IMR-90 (cell line): Measurements from ENCODE around the gene CAP2. TPM values are rescaled to one million over a fixed set of nuclear protein-coding genes. Genes with fewer than 3 reads are reported as not detected.

Experiments used
- ATAC-seq: fragments of 200-7000 bp; cut with Tn5 transposase; 2 replicates; pipeline ENCODE4 v1.9.1; 2020; ENCODE audit warnings: low read depth, mild to moderate bottlenecking, moderate library complexity
- BruUV-seq: library from RNA; stranded (reverse); fragments of 400-500 nt; replicated peaks from 2 replicates; lab custom pipeline; 2021; lab: Mats Ljungman, UMichigan
- CTCF ChIA-PET: fragments of 300-600 bp; formaldehyde crosslinking; extraction: SDS; loops from one replicate; lab custom pipeline; 2021; ENCODE audit warnings: antibody characterized with exemption; lab: Yijun Ruan, JAX
- POLR2A ChIA-PET: fragments of 300-600 bp; sonication (Branson Sonifier 250); formaldehyde crosslinking; loops from one replicate; lab custom pipeline; 2022; ENCODE audit warnings: antibody characterized with exemption; ENCODE audit not compliant: unreplicated experiment; lab: Charles Lee
- DNase-seq: peaks from one replicate; pipeline ENCODE4 v3.0.0; 2013
- H2AFZ ChIP-seq: replicated peaks from 2 replicates; pipeline ENCODE3; 2013; ENCODE audit warnings: low read length, mild to moderate bottlenecking; ENCODE audit not compliant: poor library complexity
- H2AK5ac ChIP-seq: 2 replicates; pipeline ENCODE4 v1.6.1; 2013; ENCODE audit warnings: low read depth, low read length, inconsistent platforms
- H2AK9ac ChIP-seq: replicated peaks from 2 replicates; pipeline ENCODE3; 2013; ENCODE audit warnings: mild to moderate bottlenecking, low read depth, low read length, moderate library complexity; ENCODE audit not compliant: poor library complexity
- H2BK120ac ChIP-seq: 2 replicates; pipeline ENCODE4 v1.6.1; 2013; ENCODE audit warnings: low read depth, low read length, inconsistent platforms
- H2BK15ac ChIP-seq: 3 replicates; pipeline ENCODE4 v1.6.1; 2013; ENCODE audit warnings: low read depth, low read length, inconsistent platforms
- H2BK20ac ChIP-seq: 2 replicates; pipeline ENCODE4 v1.6.1; 2013; ENCODE audit warnings: low read depth, mild to moderate bottlenecking, inconsistent platforms, low read length, moderate library complexity
- H2BK5ac ChIP-seq: 2 replicates; pipeline ENCODE4 v1.6.1; 2013; ENCODE audit warnings: mild to moderate bottlenecking, low read depth, low read length, inconsistent platforms; ENCODE audit not compliant: poor library complexity, severe bottlenecking
- H3K14ac ChIP-seq: replicated peaks from 2 replicates; pipeline ENCODE4 v1.6.1; 2013; ENCODE audit warnings: low read depth, low read length, inconsistent platforms
- H3K18ac ChIP-seq: 2 replicates; pipeline ENCODE4 v1.6.1; 2013; ENCODE audit warnings: low read depth, low read length, control low read depth
- H3K23ac ChIP-seq: 2 replicates; pipeline ENCODE4 v1.6.1; 2013; ENCODE audit warnings: low read depth, low read length, inconsistent platforms
- H3K27ac ChIP-seq: 2 replicates; pipeline ENCODE4 v1.5.1; 2013; ENCODE audit warnings: mild to moderate bottlenecking, control low read depth, low read length; ENCODE audit not compliant: insufficient read depth
- H3K27me3 ChIP-seq: 2 replicates; pipeline ENCODE4 v1.6.1; 2013; ENCODE audit warnings: low read length; ENCODE audit not compliant: control insufficient read depth, insufficient read depth
- H3K36me3 ChIP-seq: 2 replicates; pipeline ENCODE4 v1.6.1; 2013; ENCODE audit warnings: low read length, mixed read lengths; ENCODE audit not compliant: control insufficient read depth, insufficient read depth
- H3K4ac ChIP-seq: 2 replicates; pipeline ENCODE4 v1.6.1; 2013; ENCODE audit warnings: low read depth, low read length, inconsistent platforms
- H3K4me1 ChIP-seq: 2 replicates; pipeline ENCODE4 v1.6.1; 2013; ENCODE audit warnings: low read length, mixed read lengths; ENCODE audit not compliant: control insufficient read depth, insufficient read depth
- H3K4me2 ChIP-seq: 2 replicates; pipeline ENCODE4 v1.6.1; 2013; ENCODE audit warnings: low read depth, mild to moderate bottlenecking, control low read depth, low read length, moderate library complexity
- H3K4me3 ChIP-seq: 2 replicates; pipeline ENCODE4 v1.5.1; 2013; ENCODE audit warnings: low read depth, mild to moderate bottlenecking, control low read depth, low read length, moderate library complexity; ENCODE audit not compliant: insufficient read depth
- H3K56ac ChIP-seq: 2 replicates; pipeline ENCODE4 v1.6.1; 2013; ENCODE audit warnings: low read length, inconsistent platforms; ENCODE audit not compliant: insufficient read depth; ENCODE audit errors: extremely low read depth
- H3K79me1 ChIP-seq, 2 experiments: 2 replicates each; pipeline ENCODE4 v1.6.1; 2013; ENCODE audit warnings: low read length in 2 of 2, inconsistent platforms in 1 of 2, low read depth in 1 of 2
- H3K9ac ChIP-seq: 2 replicates; pipeline ENCODE4 v1.6.1; 2013; ENCODE audit warnings: low read depth, low read length, control low read depth
- H3K9me1 ChIP-seq: 2 replicates; pipeline ENCODE4 v1.6.1; 2013; ENCODE audit warnings: low read length, inconsistent platforms; ENCODE audit not compliant: insufficient read depth
- H3K9me3 ChIP-seq: 2 replicates; pipeline ENCODE4 v1.6.1; 2013; ENCODE audit warnings: low read length; ENCODE audit not compliant: control insufficient read depth, insufficient read depth
- H4K20me1 ChIP-seq: 2 replicates; pipeline ENCODE4 v1.6.1; 2013; ENCODE audit warnings: low read length, inconsistent platforms; ENCODE audit not compliant: insufficient read depth
- H4K5ac ChIP-seq: 2 replicates; pipeline ENCODE4 v1.6.1; 2013; ENCODE audit warnings: mild to moderate bottlenecking, low read depth, low read length, control low read depth
- H4K8ac ChIP-seq, 2 experiments: 2 replicates each; pipeline ENCODE4 v1.6.1; 2013; ENCODE audit warnings: low read depth in 2 of 2, low read length in 2 of 2, control low read depth in 1 of 2, inconsistent platforms in 1 of 2
- H4K91ac ChIP-seq: 2 replicates; pipeline ENCODE4 v1.6.1; 2013; ENCODE audit warnings: low read depth, low read length, inconsistent platforms; ENCODE audit not compliant: insufficient read depth
- BHLHE40 ChIP-seq: fragments of 150-350 bp; IDR thresholded peaks from 2 replicates; pipeline ENCODE4 v1.6.1; 2016; ENCODE audit warnings: mild to moderate bottlenecking, low read depth, low read length
- CEBPB ChIP-seq: IDR thresholded peaks from 2 replicates; pipeline ENCODE4 v1.6.1; 2012; ENCODE audit warnings: low read depth, low read length, improper control_type of control experiment
- CTCF ChIP-seq: conservative IDR thresholded peaks from 2 replicates; pipeline ENCODE4 v1.5.1; 2012; ENCODE audit warnings: mild to moderate bottlenecking, low read depth, low read length, improper control_type of control experiment
- FOS ChIP-seq: fragments of 150-350 bp; IDR thresholded peaks from 2 replicates; pipeline ENCODE4 v1.6.1; 2016; ENCODE audit warnings: low read depth, low read length
- MAFK ChIP-seq: IDR thresholded peaks from 2 replicates; pipeline ENCODE4 v1.6.1; 2012; ENCODE audit warnings: low read depth, low read length, improper control_type of control experiment
- MAZ ChIP-seq: IDR thresholded peaks from 2 replicates; pipeline ENCODE4 v1.6.1; 2012; ENCODE audit warnings: low read depth, mild to moderate bottlenecking, low read length, improper control_type of control experiment, moderate library complexity, borderline replicate concordance
- NFE2L2 ChIP-seq: fragments of 150-350 bp; IDR thresholded peaks from 2 replicates; pipeline ENCODE4 v1.6.1; 2016; ENCODE audit warnings: low read depth, mild to moderate bottlenecking, low read length
- RAD21 ChIP-seq: IDR thresholded peaks from 2 replicates; pipeline ENCODE4 v1.6.1; 2012; ENCODE audit warnings: low read length, improper control_type of control experiment
- RCOR1 ChIP-seq: IDR thresholded peaks from 2 replicates; pipeline ENCODE4 v1.6.1; 2012; ENCODE audit warnings: mild to moderate bottlenecking, low read length, improper control_type of control experiment; ENCODE audit not compliant: insufficient replicate concordance
- RFX5 ChIP-seq: IDR thresholded peaks from 2 replicates; pipeline ENCODE4 v1.8.0; 2012; ENCODE audit warnings: low read depth, mild to moderate bottlenecking, low read length, moderate library complexity
- USF2 ChIP-seq: fragments of 150-350 bp; IDR thresholded peaks from 2 replicates; pipeline ENCODE4 v1.6.1; 2017; ENCODE audit warnings: mild to moderate bottlenecking, antibody characterized with exemption, low read length, low read depth
- WGBS, 2 experiments: methylation state at CpG; one replicate each; pipeline versions ENCODE4 v1.1.5 to v1.1.7; 2013; ENCODE audit warnings: missing lambda C conversion rate in 2 of 2; ENCODE audit not compliant: insufficient read length in 1 of 2; ENCODE audit errors: extremely low coverage in 2 of 2; 5-methylcytosine and 5-hydroxymethylcytosine counted together
- dilution Hi-C: fragments of 300-500 bp; cut with HindIII; formaldehyde crosslinking; loops from one replicate; pipeline ENCODE4 v1.14.3; 2018; ENCODE audit warnings: low sequenced_read_pairs; ENCODE audit not compliant: unreplicated experiment
- in situ Hi-C: fragments of 300-500 bp; cut with MboI; formaldehyde crosslinking; loops from 3 replicates; pipeline ENCODE4 v1.14.3; 2019; ENCODE audit warnings: low sequenced_read_pairs, inconsistent platforms, mixed read lengths
- intact Hi-C: fragments of 100-400 bp; cut with micrococcal nuclease; formaldehyde crosslinking; loops from 2 replicates; pipeline ENCODE4 v1.10.0; 2022
- polyA plus RNA-seq, 3 experiments: library from polyadenylated mRNA; depleted of rRNA; stranded (reverse); fragments of >200 nt; gene quantifications; 2 replicates each; pipeline ENCODE4 v1.2.3, GENCODE V29; 2012; ENCODE audit warnings: low replicate concordance in 1 of 3
- total RNA-seq: library from RNA; depleted of rRNA; stranded (reverse); fragments of >200 nt; gene quantifications from 2 replicates; pipeline ENCODE4 v1.2.3, GENCODE V29; 2012

The CAP2 gene
- total and polyA plus RNA-seq, 2 of the 4 experiments (the other 2 are of a cell fraction): 14.5 to 27.5 TPM

- BruUV-seq: no TSS peak
- H3K9ac ChIP-seq: no peak overlapping the region
- H3K9me3 ChIP-seq: no peaks in the 10 kb centered on the region
- no peak overlapping the region for H2BK15ac ChIP-seq
- no peak for DNase-seq
- in situ Hi-C loops (no loop called here), dilution Hi-C loops (no loop called here), intact Hi-C loops (no loop called here)
- H2AK9ac ChIP-seq: no peak overlapping the region
- no peak overlapping the region for H4K91ac ChIP-seq
- no peak overlapping the region for H2AK5ac ChIP-seq
- H3K79me1 ChIP-seq: peaks cover 23 to 47% of the 10 kb centered on the region in 2 experiments
- CTCF ChIA-PET: no interaction called here
- no peak overlapping the region for H3K18ac ChIP-seq
- ATAC-seq: no peak
- no peaks in the 10 kb centered on the region; the same call in 1 of the 2 replicates for H3K36me3 ChIP-seq
- no peak overlapping the region for H3K4ac ChIP-seq
- H3K4me2 ChIP-seq: no peak overlapping the region
- H2AFZ ChIP-seq: no peak overlapping the region
- H3K27ac ChIP-seq: no peak overlapping the region
- no peak overlapping the region for H2BK5ac ChIP-seq
- POLR2A ChIA-PET: no interaction called here
- no peak overlapping the region for H3K4me3 ChIP-seq
- H3K14ac ChIP-seq: no peak overlapping the region
- TF ChIP-seq RFX5 (no peak), BHLHE40 (no peak), FOS (no peak), RCOR1 (no peak), USF2 (no peak), MAZ (no peak), MAFK (no peak), RAD21 (no peak), CEBPB (no peak), CTCF (no peak), NFE2L2 (no peak)
- no peak overlapping the region for H4K5ac ChIP-seq
- H3K4me1 ChIP-seq: peaks cover 6% of the 10 kb centered on the region; the same call in 1 of the 2 replicates
- peaks cover 5% of the 10 kb centered on the region for H3K9me1 ChIP-seq
- WGBS, 2 experiments: no CpG with 5 or more reads among the region's 6 CpGs
- no peaks in the 10 kb centered on the region for H3K27me3 ChIP-seq
- H3K23ac ChIP-seq: no peak overlapping the region
- no peak overlapping the region for H2BK120ac ChIP-seq
- no peak overlapping the region for H4K8ac ChIP-seq
- no peaks in the 10 kb centered on the region for H4K20me1 ChIP-seq
- H3K56ac ChIP-seq: no peak overlapping the region
- no peak overlapping the region for H2BK20ac ChIP-seq
Observed at GRCh38 chr6:17452096-17452495, 58.7 kb downstream of the CAP2 start.
